OCI-LY7 (cell line): Measurements from ENCODE around the gene BRICD5.

Source experiments
- EZH2phosphoT487 ChIP-seq: fragments of 200-600 bp; sonication (generic); IDR thresholded peaks from 2 replicates; pipeline ENCODE4 v1.6.1; 2018; ENCODE audit warnings: low read depth, borderline replicate concordance, mild to moderate bottlenecking, mixed run types, antibody characterized with exemption, low read length, moderate library complexity, mixed read lengths
- TF ChIP-seq, protein P1 (sequence below): fragments of 200-600 bp; sonication (generic); conservative IDR thresholded peaks from 2 replicates; pipeline ENCODE4 v1.5.1; 2014; ENCODE audit warnings: mild to moderate bottlenecking, antibody characterized with exemption, low read length, moderate library complexity, mixed read lengths

DNA sequence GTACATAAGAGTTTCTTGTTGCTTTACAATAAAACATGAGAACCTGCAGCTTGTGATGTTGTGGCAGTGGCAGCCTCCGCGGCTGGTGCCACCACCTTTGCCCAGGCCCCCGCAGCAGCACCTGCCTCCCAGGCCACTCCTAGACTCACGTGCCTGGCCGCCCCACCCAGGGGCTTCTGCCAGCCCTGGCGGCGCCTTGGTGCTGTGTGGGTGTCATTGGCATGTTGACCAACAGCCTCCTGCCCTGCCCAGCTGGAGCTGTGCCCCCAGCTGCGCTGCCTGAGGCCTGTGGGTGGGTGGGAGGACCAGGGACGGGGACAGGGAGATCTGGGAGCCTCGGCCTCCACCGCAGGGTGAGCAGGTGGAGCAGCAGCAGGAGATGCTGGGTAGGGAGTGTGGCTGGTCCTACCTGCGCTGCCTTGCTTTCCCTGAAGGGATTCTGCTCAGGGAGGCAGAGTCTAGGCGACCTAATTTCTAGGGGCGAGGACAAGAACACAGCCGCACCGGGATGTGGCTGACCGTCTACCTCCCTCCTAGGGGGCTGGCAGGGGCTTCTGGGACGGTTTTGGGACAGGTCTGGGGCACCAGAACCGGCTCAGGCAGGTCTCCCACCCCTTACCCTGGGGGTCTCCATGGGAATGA is 25.2 kb upstream of the BRICD5 start:
- TF ChIP-seq, protein P1, sequence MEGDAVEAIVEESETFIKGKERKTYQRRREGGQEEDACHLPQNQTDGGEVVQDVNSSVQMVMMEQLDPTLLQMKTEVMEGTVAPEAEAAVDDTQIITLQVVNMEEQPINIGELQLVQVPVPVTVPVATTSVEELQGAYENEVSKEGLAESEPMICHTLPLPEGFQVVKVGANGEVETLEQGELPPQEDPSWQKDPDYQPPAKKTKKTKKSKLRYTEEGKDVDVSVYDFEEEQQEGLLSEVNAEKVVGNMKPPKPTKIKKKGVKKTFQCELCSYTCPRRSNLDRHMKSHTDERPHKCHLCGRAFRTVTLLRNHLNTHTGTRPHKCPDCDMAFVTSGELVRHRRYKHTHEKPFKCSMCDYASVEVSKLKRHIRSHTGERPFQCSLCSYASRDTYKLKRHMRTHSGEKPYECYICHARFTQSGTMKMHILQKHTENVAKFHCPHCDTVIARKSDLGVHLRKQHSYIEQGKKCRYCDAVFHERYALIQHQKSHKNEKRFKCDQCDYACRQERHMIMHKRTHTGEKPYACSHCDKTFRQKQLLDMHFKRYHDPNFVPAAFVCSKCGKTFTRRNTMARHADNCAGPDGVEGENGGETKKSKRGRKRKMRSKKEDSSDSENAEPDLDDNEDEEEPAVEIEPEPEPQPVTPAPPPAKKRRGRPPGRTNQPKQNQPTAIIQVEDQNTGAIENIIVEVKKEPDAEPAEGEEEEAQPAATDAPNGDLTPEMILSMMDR, result no peak
- TF ChIP-seq EZH2phosphoT487, result no peak
